Trophoblast cell (in vitro differentiated cells and primary cell): Measurements from ENCODE around the gene MACROD2.

Experiments
- DNase-seq, 2 donors: peaks; one replicate each; pipeline ENCODE4 v3.0.0-alpha.2; 2016
- H2AFZ ChIP-seq: 2 replicates; pipeline ENCODE4 v1.6.1; 2013; ENCODE audit warnings: low read length, moderate library complexity, mild to moderate bottlenecking; ENCODE audit not compliant: insufficient read depth, poor library complexity
- H2AK5ac ChIP-seq: 2 replicates; pipeline ENCODE4 v1.6.1; 2013; ENCODE audit warnings: mild to moderate bottlenecking, low read length
- H2BK120ac ChIP-seq: 2 replicates; pipeline ENCODE4 v1.6.1; 2013; ENCODE audit warnings: low read length, mild to moderate bottlenecking, moderate library complexity; ENCODE audit not compliant: insufficient read depth, poor library complexity
- H2BK12ac ChIP-seq: 2 replicates; pipeline ENCODE4 v1.6.1; 2013; ENCODE audit warnings: mild to moderate bottlenecking, low read length, moderate library complexity
- H2BK5ac ChIP-seq: 2 replicates; pipeline ENCODE4 v1.6.1; 2013; ENCODE audit warnings: low read length, low read depth, moderate library complexity, mild to moderate bottlenecking; ENCODE audit not compliant: poor library complexity
- H3K14ac ChIP-seq: 2 replicates; pipeline ENCODE4 v1.6.1; 2013; ENCODE audit warnings: mild to moderate bottlenecking, low read length
- H3K18ac ChIP-seq: 2 replicates; pipeline ENCODE4 v1.6.1; 2013; ENCODE audit warnings: mild to moderate bottlenecking, low read length
- H3K23ac ChIP-seq: 2 replicates; pipeline ENCODE4 v1.6.1; 2013; ENCODE audit warnings: low read length
- H3K27ac ChIP-seq: 2 replicates; pipeline ENCODE4 v1.5.1; 2013; ENCODE audit warnings: low read depth, mild to moderate bottlenecking, inconsistent platforms, low read length, moderate library complexity
- H3K27me3 ChIP-seq: 2 replicates; pipeline ENCODE4 v1.6.1; 2013; ENCODE audit warnings: inconsistent platforms, mild to moderate bottlenecking, low read length, moderate library complexity; ENCODE audit not compliant: insufficient read depth
- H3K36me3 ChIP-seq, 2 experiments: 1 replicate in 1 of 2; 2 replicates in 1 of 2; pipeline ENCODE4 v1.6.1; 2013; ENCODE audit warnings: low read length in 2 of 2, mild to moderate bottlenecking in 2 of 2, moderate library complexity in 1 of 2; ENCODE audit not compliant: insufficient read depth in 2 of 2, control insufficient read depth in 1 of 2
- H3K4ac ChIP-seq: 2 replicates; pipeline ENCODE4 v1.6.1; 2013; ENCODE audit warnings: low read depth, mild to moderate bottlenecking, low read length, moderate library complexity
- H3K4me1 ChIP-seq, 2 experiments: 1 replicate in 1 of 2; 2 replicates in 1 of 2; pipeline ENCODE4 v1.6.1; 2013; ENCODE audit warnings: low read length in 2 of 2, mild to moderate bottlenecking in 2 of 2, moderate library complexity in 1 of 2; ENCODE audit not compliant: insufficient read depth in 2 of 2, control insufficient read depth in 1 of 2
- H3K4me2 ChIP-seq: 2 replicates; pipeline ENCODE4 v1.6.1; 2013; ENCODE audit warnings: inconsistent platforms, mild to moderate bottlenecking, low read length, moderate library complexity
- H3K4me3 ChIP-seq: 2 replicates; pipeline ENCODE4 v1.5.1; 2013; ENCODE audit warnings: mild to moderate bottlenecking, low read depth, low read length, inconsistent platforms
- H3K79me1 ChIP-seq: one replicate; pipeline ENCODE4 v1.6.1; 2013; ENCODE audit warnings: low read length
- H3K79me2 ChIP-seq: 2 replicates; pipeline ENCODE4 v1.6.1; 2013; ENCODE audit warnings: low read length, mild to moderate bottlenecking; ENCODE audit not compliant: control insufficient read depth, insufficient read depth, poor library complexity
- H3K9ac ChIP-seq: 2 replicates; pipeline ENCODE4 v1.6.1; 2013; ENCODE audit warnings: mild to moderate bottlenecking, low read length
- H3K9me3 ChIP-seq: 2 replicates; pipeline ENCODE4 v1.6.1; 2013; ENCODE audit warnings: low read depth, mild to moderate bottlenecking, control low read depth, inconsistent platforms, low read length; ENCODE audit not compliant: insufficient read depth
- H4K12ac ChIP-seq: 2 replicates; pipeline ENCODE4 v1.6.1; 2013; ENCODE audit warnings: low read depth, mild to moderate bottlenecking, low read length, moderate library complexity
- H4K8ac ChIP-seq: 2 replicates; pipeline ENCODE4 v1.6.1; 2013; ENCODE audit warnings: low read depth, mild to moderate bottlenecking, low read length, moderate library complexity
- H4K91ac ChIP-seq: one replicate; pipeline ENCODE4 v1.6.1; 2013; ENCODE audit warnings: low read depth, mild to moderate bottlenecking, low read length, moderate library complexity
- WGBS: extraction: QIAGEN DNeasy Blood & Tissue Kit; methylation state at CpG from one replicate; pipeline ENCODE4 v1.1.7; 2013; ENCODE audit warnings: missing lambda C conversion rate; ENCODE audit not compliant: insufficient read length, insufficient coverage; ENCODE audit errors: extremely low coverage; 5-methylcytosine and 5-hydroxymethylcytosine counted together

MACROD2 gene

DNA sequence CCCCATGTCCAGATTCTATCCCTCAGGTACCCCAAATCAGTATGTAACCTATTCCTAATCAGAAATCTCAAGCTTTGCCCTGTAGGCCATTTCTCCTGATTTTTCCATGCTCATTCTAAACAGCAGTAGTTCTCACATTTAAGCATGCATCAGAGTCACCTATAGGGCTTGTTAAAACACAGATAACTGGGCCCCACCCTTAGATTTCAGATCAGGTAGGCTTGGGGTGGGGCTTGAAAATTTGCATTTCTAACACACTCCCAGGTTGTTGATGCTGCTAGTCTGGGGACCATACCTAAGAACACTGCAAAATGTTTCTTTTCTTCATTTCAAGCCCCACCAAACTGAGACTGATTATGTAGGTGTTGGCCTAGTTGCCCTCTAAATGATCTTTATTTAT, 963.3 kb downstream of the MACROD2 start:
- peaks cover 2 to 9% of the 10 kb centered on the region in 2 experiments for H3K4me1 ChIP-seq
- no peak overlapping the region for H3K9ac ChIP-seq
- DNase-seq, result no peak
- no peak overlapping the region for H3K23ac ChIP-seq
- H3K14ac ChIP-seq, result no peak overlapping the region
- H2BK120ac ChIP-seq, result no peak overlapping the region
- H2AFZ ChIP-seq, result no peak overlapping the region
- no peaks in the 10 kb centered on the region for H3K79me2 ChIP-seq
- no peak overlapping the region for H3K27ac ChIP-seq
- H3K27me3 ChIP-seq, result no peaks in the 10 kb centered on the region
- H2AK5ac ChIP-seq, result no peak overlapping the region
- no peak overlapping the region for H2BK12ac ChIP-seq
- H3K9me3 ChIP-seq, result peaks cover 2% of the 10 kb centered on the region
- H3K18ac ChIP-seq, result no peak overlapping the region
- no peak overlapping the region for H4K12ac ChIP-seq
- no peak overlapping the region for H3K4me2 ChIP-seq
- H3K36me3 ChIP-seq, result no peaks in the 10 kb centered on the region
- H3K4ac ChIP-seq, result no peak overlapping the region
- no peak overlapping the region for H4K91ac ChIP-seq
- H4K8ac ChIP-seq, result no peak overlapping the region
- no peak overlapping the region for H2BK5ac ChIP-seq
- no peaks in the 10 kb centered on the region for H3K79me1 ChIP-seq
- no peak overlapping the region for H3K4me3 ChIP-seq

DNA sequence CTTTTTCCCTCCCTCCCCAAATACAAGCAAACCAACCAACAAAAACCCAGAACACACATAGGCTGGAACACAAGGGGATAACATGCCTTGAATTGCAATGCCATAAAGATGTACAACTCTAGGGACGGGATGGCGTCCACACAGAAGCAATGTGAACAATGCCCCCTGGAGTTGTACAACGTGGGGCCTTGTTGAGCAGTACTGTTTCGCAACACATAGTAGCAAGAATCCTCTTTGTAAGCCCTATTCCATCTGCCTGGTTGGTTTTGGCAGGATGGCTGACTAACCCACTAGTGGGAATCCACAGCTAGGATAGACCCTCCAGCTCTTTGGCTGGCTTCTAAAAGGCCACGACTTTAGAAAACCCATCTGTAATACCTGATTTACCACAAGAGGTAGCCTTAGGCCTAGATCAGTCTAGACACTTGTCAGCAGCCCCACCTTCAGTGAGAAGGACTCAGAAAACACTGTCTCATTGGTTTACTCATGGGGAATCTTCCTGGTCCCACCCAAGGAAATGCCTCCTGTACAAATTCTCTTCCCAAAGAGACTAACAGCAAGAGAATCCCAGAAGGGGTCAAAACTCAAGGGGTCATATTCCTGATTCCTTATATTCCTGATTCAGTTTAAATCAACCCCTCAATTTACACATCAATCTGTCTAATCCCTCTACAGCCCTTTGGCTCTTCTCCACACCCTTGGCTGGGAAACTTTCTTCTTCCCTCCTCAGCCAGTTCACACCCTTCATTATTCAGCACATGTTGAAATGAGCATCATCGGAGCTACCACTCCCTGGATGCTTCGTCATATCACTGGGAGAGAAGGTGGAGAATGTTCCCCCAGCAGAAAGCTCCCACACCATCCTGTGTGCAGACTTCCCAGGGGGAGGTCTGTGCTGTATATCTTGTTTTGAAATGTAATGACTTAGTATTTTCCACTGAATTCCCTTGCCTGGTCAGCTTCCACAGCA, 964.5 kb downstream of the MACROD2 start:
- Histone ChIP-seq H4K8ac (no peak overlapping the region), H4K91ac (no peak overlapping the region), H3K4ac (no peak overlapping the region), H3K14ac (no peak overlapping the region), H2BK5ac (no peak overlapping the region), H2BK12ac (no peak overlapping the region), H4K12ac (no peak overlapping the region), H3K79me1 (no peaks in the 10 kb centered on the region), H3K9me3 (peaks cover 2% of the 10 kb centered on the region), H3K23ac (no peak overlapping the region), H2AFZ (no peak overlapping the region), H2BK120ac (no peak overlapping the region), H3K18ac (no peak overlapping the region), H3K4me3 (no peak overlapping the region), H3K4me2 (no peak overlapping the region), H3K79me2 (no peaks in the 10 kb centered on the region), H3K27ac (no peak overlapping the region), H3K9ac (no peak overlapping the region), H2AK5ac (no peak overlapping the region), H3K27me3 (no peaks in the 10 kb centered on the region), H3K36me3 (no peaks in the 10 kb centered on the region), H3K4me1 (peaks cover 2 to 9% of the 10 kb centered on the region in 2 experiments)
- no peak for DNase-seq
- no CpG with 5 or more reads among the region's 7 CpGs for WGBS

DNA sequence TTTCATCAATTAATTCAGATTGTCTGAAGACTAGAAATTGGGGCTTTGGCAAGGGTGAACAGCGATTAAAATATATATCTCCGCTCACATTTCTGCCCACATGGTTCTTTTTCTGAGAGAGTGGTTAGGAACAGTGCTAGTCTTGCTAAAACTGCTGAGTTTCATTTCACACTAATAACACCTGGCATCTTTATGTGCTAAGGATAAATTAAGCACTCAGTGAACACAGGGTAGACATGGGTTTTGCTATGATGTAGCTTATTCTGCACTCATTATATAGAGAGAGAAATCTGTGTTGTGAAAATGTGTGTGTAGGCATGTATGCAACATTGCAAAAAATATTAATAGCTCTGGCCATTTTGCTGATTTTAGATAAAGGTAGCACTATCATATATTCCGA, 965.5 kb downstream of the MACROD2 start:
- H3K27me3 ChIP-seq, result no peaks in the 10 kb centered on the region
- H3K4ac ChIP-seq, result no peak overlapping the region
- no peak overlapping the region for H2BK5ac ChIP-seq
- no peak overlapping the region for H3K4me3 ChIP-seq
- no peak overlapping the region for H3K14ac ChIP-seq
- H3K9me3 ChIP-seq, result peaks cover 2% of the 10 kb centered on the region
- H2BK120ac ChIP-seq, result no peak overlapping the region
- H4K91ac ChIP-seq, result no peak overlapping the region
- H3K4me1 ChIP-seq, result peaks cover 0 to 5% of the 10 kb centered on the region in 2 experiments
- H4K12ac ChIP-seq, result no peak overlapping the region
- H2AFZ ChIP-seq, result no peak overlapping the region
- no peaks in the 10 kb centered on the region for H3K36me3 ChIP-seq
- no peaks in the 10 kb centered on the region for H3K79me1 ChIP-seq
- no peak overlapping the region for H2AK5ac ChIP-seq
- H3K79me2 ChIP-seq, result no peaks in the 10 kb centered on the region
- H3K4me2 ChIP-seq, result no peak overlapping the region
- DNase-seq, result no peak
- H2BK12ac ChIP-seq, result no peak overlapping the region
- H3K9ac ChIP-seq, result no peak overlapping the region
- H3K27ac ChIP-seq, result no peak overlapping the region
- WGBS, result no CpG with 5 or more reads among the region's 3 CpGs
- no peak overlapping the region for H4K8ac ChIP-seq
- no peak overlapping the region for H3K23ac ChIP-seq
- H3K18ac ChIP-seq, result no peak overlapping the region

DNA sequence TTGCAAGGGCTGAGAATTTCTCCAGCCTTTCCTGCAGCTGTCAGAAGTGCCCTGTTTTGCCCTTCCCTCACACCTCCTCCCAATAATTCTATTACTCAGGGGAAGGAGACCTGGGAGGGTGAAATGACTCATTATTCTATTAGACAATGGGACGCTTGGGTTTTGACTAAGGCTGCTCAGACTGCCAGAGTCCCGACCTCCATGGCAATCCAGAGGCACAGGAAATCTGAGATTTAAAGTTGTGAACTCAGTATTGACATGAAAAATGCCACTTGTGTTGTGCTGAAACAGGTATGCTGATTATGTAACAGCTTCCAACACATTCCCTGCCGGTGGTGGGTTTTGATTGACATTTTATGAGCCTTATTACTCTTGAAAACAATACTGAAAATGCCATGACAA, 967.9 kb downstream of the MACROD2 start:
- H3K79me1 ChIP-seq, result no peaks in the 10 kb centered on the region
- H3K4ac ChIP-seq, result no peak overlapping the region
- no peaks in the 10 kb centered on the region for H3K79me2 ChIP-seq
- no peak overlapping the region for H3K23ac ChIP-seq
- no peak overlapping the region for H4K91ac ChIP-seq
- H3K4me2 ChIP-seq, result no peak overlapping the region
- DNase-seq, result no peak
- no peak overlapping the region for H3K14ac ChIP-seq
- no peak overlapping the region for H2AK5ac ChIP-seq
- H4K8ac ChIP-seq, result no peak overlapping the region
- H3K9ac ChIP-seq, result no peak overlapping the region
- no peak overlapping the region for H3K18ac ChIP-seq
- no peak overlapping the region for H2AFZ ChIP-seq
- H4K12ac ChIP-seq, result no peak overlapping the region
- no peaks in the 10 kb centered on the region for H3K27me3 ChIP-seq
- H3K9me3 ChIP-seq, result peaks cover 2% of the 10 kb centered on the region
- peaks cover 0 to 2% of the 10 kb centered on the region in 2 experiments for H3K4me1 ChIP-seq
- H3K27ac ChIP-seq, result no peak overlapping the region
- H2BK120ac ChIP-seq, result no peak overlapping the region
- H2BK5ac ChIP-seq, result no peak overlapping the region
- no peak overlapping the region for H2BK12ac ChIP-seq
- WGBS, result no CpG with 5 or more reads among the region's 3 CpGs
- H3K4me3 ChIP-seq, result no peak overlapping the region
- no peaks in the 10 kb centered on the region for H3K36me3 ChIP-seq
